Fibroblast of skin of scalp (primary cell): ENCODE data around the gene SNX14. TPM values are rescaled to one million over a fixed set of nuclear protein-coding genes. Genes with fewer than 3 reads are reported as not detected.
"Not testable (repeated sequence)": the region's sequence is repeated elsewhere in the genome, so short reads cannot be mapped to it uniquely, and the experiment has no call there.

ENCODE experiments used
- DNase-seq: peaks from one replicate; pipeline ENCODE4 v3.0.0-alpha.2; 2013
- polyA plus RNA-seq, 2 experiments: library from polyadenylated mRNA; unstranded; fragments of 120-200 nt; gene quantifications; one replicate each; pipeline ENCODE4 v1.2.1, GENCODE V29; 2013; ENCODE audit not compliant: insufficient read length in 2 of 2

Gene SNX14
- polyA plus RNA-seq (2013, experiment 1 of 2; ENCODE audit: insufficient read length), result 59.8 TPM
- 76.1 TPM for polyA plus RNA-seq (2013, experiment 2 of 2; ENCODE audit: insufficient read length)

- peak; percentile 95 for DNase-seq
Measured at GRCh38 chr6:85593438-85594196, at the start of gene SNX14. Gene SNX14 (minus strand): TSS chr6:85593858. CDS start chr6:85593718, 140 bp downstream.

- peak; percentile 100 for DNase-seq
Measured at GRCh38 chr6:85642774-85643536, 49.3 kb upstream of the SNX14 start, which contains the start of gene SYNCRIP. Gene SYNCRIP (minus strand): TSS chr6:85642886. CDS start chr6:85641439, 1,447 bp downstream.

- peak; percentile 47 for DNase-seq
Measured at GRCh38 chr6:85641897-85642773, 48.5 kb upstream of the SNX14 start.

GRCh38 chr6:85641522-85641896 is 47.9 kb upstream of the SNX14 start:
- DNase-seq, result no peak

GRCh38 chr6:85640821-85641220 is 47.2 kb upstream of the SNX14 start:
- DNase-seq, result no peak

GRCh38 chr6:85637579-85637978 is 43.9 kb upstream of the SNX14 start:
- no peak for DNase-seq

- DNase-seq, result no peak
Measured at GRCh38 chr6:85632164-85632942, 38.7 kb upstream of the SNX14 start.

- not testable (repeated sequence) for DNase-seq
Measured at GRCh38 chr6:85631117-85631516, 37.5 kb upstream of the SNX14 start.

GRCh38 chr6:85628353-85628752 is 34.7 kb upstream of the SNX14 start:
- DNase-seq, result no peak

GRCh38 chr6:85620308-85620707 is 26.6 kb upstream of the SNX14 start:
- peak; percentile 65 for DNase-seq

GRCh38 chr6:85614780-85615179 is 21.1 kb upstream of the SNX14 start:
- no peak for DNase-seq

GRCh38 chr6:85612690-85613474 is 19.2 kb upstream of the SNX14 start:
- DNase-seq, result no peak

- DNase-seq, result no peak
Measured at GRCh38 chr6:85610182-85610895, 16.7 kb upstream of the SNX14 start.

- no peak for DNase-seq
Measured at GRCh38 chr6:85602100-85602499, 8.4 kb upstream of the SNX14 start.

GRCh38 chr6:85600713-85601313 is 7.2 kb upstream of the SNX14 start:
- DNase-seq, result no peak

GRCh38 chr6:85594197-85594930 is 706 bp upstream of the SNX14 start:
- DNase-seq, result peak; percentile 15

- DNase-seq, result no peak
Measured at GRCh38 chr6:85592033-85592432, 1.6 kb downstream of the SNX14 start.

GRCh38 chr6:85591207-85591606 is 2.5 kb downstream of the SNX14 start:
- no peak for DNase-seq

GRCh38 chr6:85585741-85586140 is 7.9 kb downstream of the SNX14 start:
- DNase-seq, result no peak
